Kidney epithelial cell (primary cell): ENCODE measurements around the gene TMEM178B. TPM values are rescaled to one million over a fixed set of nuclear protein-coding genes. Genes with fewer than 3 reads are reported as not detected.

Source experiments
- DNase-seq: peaks from one replicate; pipeline ENCODE4 v3.0.0-alpha.2; 2010; ENCODE audit warnings: low read depth
- H3K27me3 ChIP-seq: 2 replicates; pipeline ENCODE4 v1.6.0; 2011; ENCODE audit warnings: low read length; ENCODE audit not compliant: control insufficient read depth, insufficient read depth
- H3K36me3 ChIP-seq: 2 replicates; pipeline ENCODE4 v1.5.1; 2011; ENCODE audit warnings: low read length; ENCODE audit not compliant: control insufficient read depth, insufficient read depth
- H3K4me3 ChIP-seq: 2 replicates; pipeline ENCODE4 v1.5.1; 2011; ENCODE audit warnings: low read depth, mild to moderate bottlenecking, control low read depth, low read length
- CTCF ChIP-seq: IDR thresholded peaks from 2 replicates; pipeline ENCODE4 v1.5.1; 2011; ENCODE audit warnings: mild to moderate bottlenecking, moderate library complexity, low read length, control low read depth, inconsistent platforms; ENCODE audit not compliant: insufficient read depth, poor library complexity, severe bottlenecking
- total RNA-seq: library from RNA; depleted of rRNA; stranded (reverse); fragments of >200 nt; gene quantifications from 2 replicates; pipeline ENCODE4 v1.2.3, GENCODE V29; 2015

TMEM178B gene
- total RNA-seq, 1 donor from 2014 or later = 9.7 TPM

- Histone ChIP-seq H3K4me3 (no peak overlapping the region), H3K36me3 (no peaks in the 10 kb centered on the region), H3K27me3 (no peaks in the 10 kb centered on the region)
- TF ChIP-seq CTCF = no peak
- no peak for DNase-seq
Observed at GRCh38 chr7:141430455-141431139, 356.7 kb downstream of the TMEM178B start.

GRCh38 chr7:141431140-141431479 lies 357.2 kb downstream of the TMEM178B start:
- TF ChIP-seq CTCF = no peak
- no peak for DNase-seq
- Histone ChIP-seq H3K4me3 (no peak overlapping the region), H3K27me3 (no peaks in the 10 kb centered on the region), H3K36me3 (no peaks in the 10 kb centered on the region)

- H3K4me3 ChIP-seq = no peak overlapping the region
- H3K36me3 ChIP-seq = no peaks in the 10 kb centered on the region
- no peak for TF ChIP-seq CTCF
- H3K27me3 ChIP-seq = no peaks in the 10 kb centered on the region
- DNase-seq = no peak
Observed at GRCh38 chr7:141431711-141432110, 357.8 kb downstream of the TMEM178B start.

GRCh38 chr7:141433698-141434097 lies 359.8 kb downstream of the TMEM178B start:
- H3K36me3 ChIP-seq = no peaks in the 10 kb centered on the region
- H3K4me3 ChIP-seq = no peak overlapping the region
- H3K27me3 ChIP-seq = no peaks in the 10 kb centered on the region
- DNase-seq = no peak
- no peak for TF ChIP-seq CTCF

GRCh38 chr7:141436139-141436538 lies 362.3 kb downstream of the TMEM178B start:
- no peak for TF ChIP-seq CTCF
- DNase-seq = no peak
- Histone ChIP-seq H3K4me3 (no peak overlapping the region), H3K36me3 (no peaks in the 10 kb centered on the region), H3K27me3 (no peaks in the 10 kb centered on the region)

GRCh38 chr7:141436575-141437075 lies 362.8 kb downstream of the TMEM178B start:
- no peaks in the 10 kb centered on the region for H3K27me3 ChIP-seq
- no peak overlapping the region for H3K4me3 ChIP-seq
- H3K36me3 ChIP-seq = no peaks in the 10 kb centered on the region
- DNase-seq = no peak
- TF ChIP-seq CTCF = no peak
